ENCODE measurements around the gene ZNF438. TPM values are rescaled to one million over a fixed set of nuclear protein-coding genes. Genes with fewer than 3 reads are reported as not detected.
A peak's percentile ranks its signal among the peaks of the same experiment; 100 is the strongest.

Gene ZNF438
- total and polyA plus RNA-seq, 2 of the 8 experiments (the other 6 are each of a cell fraction or from before 2014, with no cell fraction given) = 0.95 to 1.7 TPM

DNA sequence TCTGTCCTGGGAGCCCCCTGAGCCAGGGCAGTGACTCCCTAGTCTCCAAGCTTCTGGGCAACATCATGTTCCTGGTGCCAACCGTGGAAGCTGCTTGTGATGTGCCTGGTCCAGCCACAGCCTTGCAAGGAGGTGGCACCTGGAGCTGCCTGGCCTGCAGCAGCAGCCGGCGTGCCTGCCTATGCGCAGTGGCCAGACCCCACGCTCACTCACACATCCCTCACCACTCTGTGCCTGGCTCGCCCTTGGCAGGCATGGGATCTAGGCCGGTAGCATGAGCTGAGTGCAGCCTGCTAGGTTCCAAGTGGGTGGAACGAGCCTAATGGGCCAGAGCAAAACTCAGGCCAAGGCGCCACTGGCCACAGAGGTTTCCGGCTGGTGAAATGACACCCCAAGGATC is 184.0 kb downstream of the ZNF438 start:
- no peak overlapping the region for H3K18ac ChIP-seq (ENCODE audit: extremely low read depth, low read length)
- no peak overlapping the region for H3K4ac ChIP-seq (replicated peaks; ENCODE audit: insufficient read length, low read depth, low read length)
- H3K36me3 ChIP-seq (ENCODE audit: control insufficient read depth in 2 of 4, insufficient read depth in 4 of 4, low read length in 3 of 4) = no peaks in the 10 kb centered on the region
- ChIA-PET POLR2A (ENCODE audit: partially characterized antibody) (no interaction called here), CTCF (ENCODE audit: partially characterized antibody) (interaction anchor here (0.7 to 1.3 kb wide), 4 partner anchors 10 to 775 kb away, joined by 3 to 4 read pairs (median 3); no protein-coding TSS in a partner anchor)
- H3K4me3 ChIP-seq (ENCODE audit: extremely low read depth in 1 of 4, insufficient read depth in 2 of 4, low read depth in 3 of 4, low read length in 4 of 4) = no peak overlapping the region
- peak overlapping the region; percentile 6; the same call in 1 of the 2 replicates for H4K8ac ChIP-seq (ENCODE audit: extremely low read depth, insufficient read depth, low read length)
- no peaks in the 10 kb centered on the region; a peak in 1 of 7 replicates for H3K4me1 ChIP-seq (replicated peaks in 1 of 4; ENCODE audit: control insufficient read depth in 3 of 4, insufficient read depth in 4 of 4, low read length in 3 of 4)
- H3K9ac ChIP-seq (replicated peaks in 1 of 4; ENCODE audit: extremely low read depth in 1 of 4, low read depth in 3 of 4, low read length in 3 of 4) = no peak overlapping the region
- H2BK15ac ChIP-seq (ENCODE audit: low read length) = no peak overlapping the region
- H3K14ac ChIP-seq (ENCODE audit: insufficient read length) = no peak overlapping the region
- no peaks in the 10 kb centered on the region for H3K9me3 ChIP-seq (ENCODE audit: insufficient read depth in 2 of 2, low read depth in 1 of 2, low read length in 1 of 2)
- H4K5ac ChIP-seq (ENCODE audit: insufficient read length, low read depth, low read length) = no peak overlapping the region
- H2BK20ac ChIP-seq (ENCODE audit: low read length) = no peak overlapping the region
- no peaks in the 10 kb centered on the region for H3K79me2 ChIP-seq (ENCODE audit: control insufficient read depth in 1 of 2, insufficient read depth in 2 of 2, low read length in 2 of 2)
- no peak overlapping the region for H3K23ac ChIP-seq (ENCODE audit: insufficient read length)
- H3K23me2 ChIP-seq (ENCODE audit: low read depth, low read length) = no peaks in the 10 kb centered on the region
- no peak overlapping the region for H2BK120ac ChIP-seq (replicated peaks; ENCODE audit: low read depth, low read length)
- no peaks in the 10 kb centered on the region for H3K79me1 ChIP-seq (ENCODE audit: low read depth, low read length)
- H4K91ac ChIP-seq (replicated peaks; ENCODE audit: insufficient read length, low read length) = no peak overlapping the region
- H2BK12ac ChIP-seq (ENCODE audit: low read depth, low read length) = no peak overlapping the region
- FAIRE-seq (no peak), DNase-seq (ENCODE audit: low read depth in 1 of 2, low spot score in 2 of 2) (no peak)
- H3K56ac ChIP-seq (replicated peaks; ENCODE audit: insufficient read length, low read depth, low read length) = no peak overlapping the region
- H3K27ac ChIP-seq (ENCODE audit: low read depth, low read length) = no peak overlapping the region
- H2BK5ac ChIP-seq (ENCODE audit: low read depth, low read length) = no peak overlapping the region
- H3K27me3 ChIP-seq (replicated peaks in 1 of 4; ENCODE audit: control insufficient read depth in 3 of 4, extremely low read depth in 1 of 4, insufficient read depth in 3 of 4, low read length in 3 of 4) = no peaks in the 10 kb centered on the region
- WGBS, 2 experiments (ENCODE audit: extremely low coverage in 1 of 2, insufficient coverage in 1 of 2, insufficient read length in 1 of 2, insufficient replicate concordance in 2 of 2, low coverage in 1 of 2, low lambda C conversion rate in 2 of 2, missing lambda C conversion rate in 1 of 2) = 88% methylated on average over 6 of the region's 10 CpGs; no CpG with 5 or more reads in 1 of the 2 experiments
- no peaks in the 10 kb centered on the region for H4K20me1 ChIP-seq (replicated peaks in 1 of 2; ENCODE audit: control insufficient read depth in 1 of 2, insufficient read depth in 2 of 2, low read length in 2 of 2)
- no peak overlapping the region for H2AFZ ChIP-seq (ENCODE audit: low read length)
- no peak overlapping the region for H2AK5ac ChIP-seq (ENCODE audit: low read depth, low read length)
- no peak overlapping the region for H3K4me2 ChIP-seq (ENCODE audit: insufficient read depth in 1 of 2, low read depth in 2 of 2, low read length in 2 of 2)
- TF ChIP-seq POLR2AphosphoS5 (IDR thresholded peaks at IDR 0.05; ENCODE audit: low read depth, low read length) = no peak
